HG02885 (cell line): ENCODE measurements around the gene VTN.
A peak's percentile ranks its signal among the peaks of the same experiment; 100 is the strongest.
"Not testable (repeated sequence)": the region's sequence is repeated elsewhere in the genome, so short reads cannot be mapped to it uniquely, and the experiment has no call there.

Experiments used
- ATAC-seq: cut with Tn5 transposase; IDR thresholded peaks from one replicate; pipeline ENCODE4 v1.9.1; 2021; ENCODE audit warnings: mild to moderate bottlenecking; ENCODE audit not compliant: unreplicated experiment, poor library complexity

The VTN gene

GRCh38 chr17:28345419-28346198 lies 24.5 kb downstream of the VTN start:
- ATAC-seq, result no peak

DNA sequence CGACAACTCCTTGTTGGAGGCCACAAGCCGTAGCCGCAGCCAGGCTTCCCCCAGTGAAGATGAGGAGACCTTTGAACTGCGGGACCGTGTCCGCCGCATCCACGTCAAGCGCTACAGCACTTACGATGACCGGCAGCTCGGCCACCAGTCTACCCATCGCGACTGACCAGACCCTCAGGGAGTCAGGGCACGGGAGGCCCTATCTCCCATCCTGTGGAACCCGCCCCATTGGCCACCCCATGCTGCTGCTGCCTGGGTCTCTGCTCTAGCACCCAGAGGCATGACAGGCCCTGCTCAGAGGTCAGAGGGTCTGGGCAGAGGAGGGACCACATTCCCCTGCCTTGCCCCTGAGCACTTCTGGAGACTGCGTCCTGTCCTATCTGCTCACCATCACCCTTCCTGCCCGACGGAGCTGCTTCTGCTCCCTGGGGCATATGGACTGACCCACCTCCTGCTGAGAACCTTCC lies 25.6 kb downstream of the VTN start:
- no peak for ATAC-seq

DNA sequence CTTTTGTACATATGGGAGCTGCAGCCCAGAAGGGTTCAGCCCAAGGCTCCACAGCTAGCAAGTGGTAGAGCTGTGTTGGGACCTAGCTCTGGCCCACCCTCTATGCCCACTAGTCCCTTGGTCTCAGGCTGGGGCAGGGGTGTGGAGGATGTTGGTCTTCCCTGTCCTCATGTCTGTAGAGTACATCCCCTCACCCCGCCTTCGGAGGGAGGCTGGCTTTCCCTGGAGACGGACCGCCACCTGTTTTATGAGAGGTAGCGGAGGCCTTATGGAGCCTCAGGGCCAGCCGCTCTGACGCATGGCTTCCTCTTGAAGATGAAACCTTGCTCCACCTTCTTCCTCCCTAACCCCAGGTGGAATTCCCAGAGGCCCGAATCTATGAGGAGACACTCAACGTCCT lies 26.1 kb downstream of the VTN start:
- no peak for ATAC-seq

- no peak for ATAC-seq
Measured at GRCh38 chr17:28343491-28343932, 26.6 kb downstream of the VTN start.

GRCh38 chr17:28342313-28342712 lies 27.8 kb downstream of the VTN start:
- no peak for ATAC-seq

GRCh38 chr17:28341516-28341915 lies 28.6 kb downstream of the VTN start:
- no peak for ATAC-seq

DNA sequence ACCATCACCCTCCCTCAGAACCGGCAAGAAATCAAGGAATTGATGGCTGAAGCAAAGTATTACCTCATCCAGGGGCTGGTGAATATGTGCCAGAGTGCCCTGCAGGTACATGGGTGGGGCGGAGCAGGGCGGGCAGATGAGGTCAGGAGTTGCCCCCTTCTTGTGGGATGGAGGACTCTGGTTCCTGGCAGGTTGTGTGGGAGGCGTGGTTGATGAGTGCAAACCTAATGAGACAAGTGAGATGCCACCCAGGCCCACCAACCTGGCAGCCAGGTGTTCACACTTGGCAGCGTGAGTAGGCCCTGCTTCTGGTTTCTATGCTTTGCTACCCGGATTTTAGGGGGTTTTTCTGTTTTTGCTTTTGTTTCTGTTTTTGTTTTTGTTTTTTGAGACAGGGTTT lies 29.7 kb downstream of the VTN start:
- no peak for ATAC-seq

DNA sequence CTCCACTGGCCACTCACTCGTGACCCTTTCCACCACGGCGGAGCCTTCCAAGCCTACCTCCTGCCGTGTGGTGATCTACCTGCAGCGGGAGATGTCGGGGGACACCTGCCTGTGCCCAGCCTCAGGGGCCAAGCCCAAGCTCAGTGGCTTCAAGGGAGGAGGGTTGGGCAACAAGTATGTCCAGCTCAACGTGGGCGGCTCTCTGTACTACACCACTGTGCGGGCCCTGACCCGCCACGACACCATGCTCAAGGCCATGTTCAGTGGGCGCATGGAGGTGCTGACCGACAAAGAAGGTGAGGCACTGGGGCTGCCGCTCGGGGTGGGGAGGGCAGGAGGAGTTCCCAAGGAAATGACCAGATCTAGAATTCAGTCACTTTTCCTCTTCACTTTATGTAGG lies 30.7 kb downstream of the VTN start:
- ATAC-seq, result no peak

GRCh38 chr17:28338769-28339212 lies 31.3 kb downstream of the VTN start:
- not testable (repeated sequence) for ATAC-seq

GRCh38 chr17:28338056-28338768 lies 31.9 kb downstream of the VTN start:
- no peak for ATAC-seq

- ATAC-seq, result no peak
Measured at GRCh38 chr17:28335959-28336871, 33.9 kb downstream of the VTN start.

GRCh38 chr17:28335201-28335958 lies 34.7 kb downstream of the VTN start, which contains the start of the genes IFT20 and TNFAIP1:
IFT20 (minus strand) TSS chr17:28335472; CDS start chr17:28331985, 3,487 bp downstream.
TNFAIP1 (plus strand) TSS chr17:28335761; CDS start chr17:28339522, 3,761 bp downstream.
- ATAC-seq, result peak; percentile 95

DNA sequence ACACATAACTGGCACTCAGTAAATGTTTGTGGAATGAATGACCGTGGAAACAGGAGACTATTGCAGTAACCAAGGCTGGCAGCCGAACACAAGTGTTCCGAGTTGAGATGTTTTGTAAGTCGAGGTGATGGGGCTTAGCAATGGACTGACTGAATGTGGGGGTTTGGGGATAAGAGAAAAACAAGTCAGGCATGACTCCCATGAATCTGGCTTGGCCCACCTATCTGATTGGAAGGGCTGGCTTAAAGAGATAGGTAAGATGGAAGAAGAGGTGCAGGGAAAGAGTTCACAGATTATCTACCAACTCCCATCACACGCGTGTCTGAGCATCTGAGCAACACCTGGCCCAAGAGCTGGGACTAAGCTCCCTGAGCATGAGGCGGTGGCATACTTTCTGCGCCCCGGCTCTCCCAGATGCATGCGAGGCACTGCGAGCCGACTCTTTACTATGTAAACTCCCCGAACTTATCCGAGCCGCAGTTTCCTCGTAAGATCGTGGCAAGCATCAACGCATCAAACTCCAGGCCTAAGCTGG lies 35.4 kb downstream of the VTN start:
- no peak for ATAC-seq

GRCh38 chr17:28334171-28334570 lies 35.9 kb downstream of the VTN start:
- ATAC-seq, result no peak

- no peak for ATAC-seq
Measured at GRCh38 chr17:28333083-28333746, 36.9 kb downstream of the VTN start.

- ATAC-seq, result no peak
Measured at GRCh38 chr17:28331891-28332420, 38.2 kb downstream of the VTN start.

- no peak for ATAC-seq
Measured at GRCh38 chr17:28330671-28331070, 39.4 kb downstream of the VTN start.

GRCh38 chr17:28328325-28328724 lies 41.8 kb downstream of the VTN start:
- ATAC-seq, result no peak

- no peak for ATAC-seq
Measured at GRCh38 chr17:28327709-28328108, 42.4 kb downstream of the VTN start.
